Ascending aorta (tissue), 2 donors: Measurements from ENCODE around the gene SGPL1. TPM values are rescaled to one million over a fixed set of nuclear protein-coding genes. Genes with fewer than 3 reads are reported as not detected.

ENCODE experiments used
- DNase-seq, 2 donors: peaks; one replicate each; pipeline ENCODE4 v3.0.0-alpha.2; 2019; ENCODE audit warnings: low spot score in 2 of 2
- H3K27ac ChIP-seq, 2 donors: fragments of 200-600 bp; sonication (generic); one replicate each; pipeline ENCODE4 v1.5.1; 2016 to 2017; ENCODE audit warnings: mild to moderate bottlenecking in 1 of 2
- H3K27me3 ChIP-seq: fragments of 200-600 bp; sonication (generic); one replicate; pipeline ENCODE4 v1.5.1; 2017
- H3K36me3 ChIP-seq, 2 donors: fragments of 200-600 bp; sonication (generic); one replicate each; pipeline ENCODE4 v1.5.1; 2016
- H3K4me1 ChIP-seq, 2 donors: fragments of 200-600 bp; sonication (generic); one replicate each; pipeline ENCODE4 v1.5.1; 2016 to 2017; ENCODE audit warnings: mild to moderate bottlenecking in 1 of 2
- H3K4me3 ChIP-seq, 2 donors: fragments of 200-600 bp; sonication (generic); one replicate each; pipeline ENCODE4 v1.5.1; 2016 to 2017; ENCODE audit warnings: mild to moderate bottlenecking in 1 of 2
- H3K9me3 ChIP-seq, 2 donors: fragments of 200-600 bp; sonication (generic); one replicate each; pipeline ENCODE4 v1.5.1; 2016
- CTCF ChIP-seq, 3 experiments: fragments of 200-600 bp in 2 of 3; fragments of 450-650 bp in 1 of 3; sonication (generic) in 2 of 3; IDR thresholded peaks; one replicate each; pipeline ENCODE4 v1.5.1; 2016 to 2019; ENCODE audit warnings: antibody characterized with exemption in 3 of 3, mild to moderate bottlenecking in 1 of 3, moderate library complexity in 1 of 3
- intact Hi-C: fragments of 100-400 bp; cut with DNase I; formaldehyde crosslinking; loops from one replicate; pipeline ENCODE4 v1.15.1; 2023
- total RNA-seq: library from RNA; depleted of rRNA; stranded (reverse); fragments of >200 nt; gene quantifications from one replicate; pipeline ENCODE4 v1.1.0, GENCODE V29; 2016

Gene SGPL1
- total RNA-seq, 1 donor from 2014 or later: 6.2 TPM

- Histone ChIP-seq H3K9me3 (no peaks in the 10 kb centered on the region), H3K4me1 (no peaks in the 10 kb centered on the region), H3K27ac (no peak overlapping the region), H3K36me3 (no peaks in the 10 kb centered on the region), H3K27me3 (no peaks in the 10 kb centered on the region), H3K4me3 (no peak overlapping the region)
- TF ChIP-seq CTCF (IDR thresholded peaks at IDR 0.05): no peak
- DNase-seq: no peak
- intact Hi-C loops: no loop called here
Observed at GRCh38 chr10:70907637-70908405, 92.1 kb downstream of the SGPL1 start.

- no peak for DNase-seq
- TF ChIP-seq CTCF (IDR thresholded peaks at IDR 0.05): no peak
- H3K4me3 ChIP-seq: no peak overlapping the region
- H3K4me1 ChIP-seq: no peaks in the 10 kb centered on the region
- intact Hi-C loops: no loop called here
- no peaks in the 10 kb centered on the region for H3K9me3 ChIP-seq
- no peaks in the 10 kb centered on the region for H3K27me3 ChIP-seq
- H3K27ac ChIP-seq: no peak overlapping the region
- H3K36me3 ChIP-seq: no peaks in the 10 kb centered on the region
Observed at GRCh38 chr10:70908406-70909296, 92.9 kb downstream of the SGPL1 start.

GRCh38 chr10:70909326-70909935 is 93.7 kb downstream of the SGPL1 start:
- Histone ChIP-seq H3K4me3 (no peak overlapping the region), H3K4me1 (no peaks in the 10 kb centered on the region), H3K36me3 (no peaks in the 10 kb centered on the region), H3K27ac (no peak overlapping the region), H3K27me3 (no peaks in the 10 kb centered on the region), H3K9me3 (no peaks in the 10 kb centered on the region)
- DNase-seq: no peak
- intact Hi-C loops: no loop called here
- no peak for TF ChIP-seq CTCF (IDR thresholded peaks at IDR 0.05)

- no peaks in the 10 kb centered on the region for H3K36me3 ChIP-seq
- H3K27ac ChIP-seq: no peak overlapping the region
- no peak for TF ChIP-seq CTCF (IDR thresholded peaks at IDR 0.05)
- H3K4me1 ChIP-seq: no peaks in the 10 kb centered on the region
- H3K27me3 ChIP-seq: no peaks in the 10 kb centered on the region
- no peaks in the 10 kb centered on the region for H3K9me3 ChIP-seq
- no peak overlapping the region for H3K4me3 ChIP-seq
- DNase-seq: no peak
- intact Hi-C loops: no loop called here
Observed at GRCh38 chr10:70910486-70911341, 95.0 kb downstream of the SGPL1 start.

- no peak for DNase-seq
- H3K27ac ChIP-seq: no peak overlapping the region
- intact Hi-C loops: no loop called here
Observed at GRCh38 chr10:70911386-70911785, 95.6 kb downstream of the SGPL1 start.

More at GRCh38 chr10:70911386-70911785, 95.6 kb downstream of the SGPL1 start:
- no peak overlapping the region for H3K4me3 ChIP-seq
- H3K4me1 ChIP-seq: no peaks in the 10 kb centered on the region
- no peaks in the 10 kb centered on the region for H3K27me3 ChIP-seq
- no peaks in the 10 kb centered on the region for H3K36me3 ChIP-seq
- TF ChIP-seq CTCF (IDR thresholded peaks at IDR 0.05): no peak
- no peaks in the 10 kb centered on the region for H3K9me3 ChIP-seq
